Measurements from ENCODE around the gene NEK10. TPM values are rescaled to one million over a fixed set of nuclear protein-coding genes. Genes with fewer than 3 reads are reported as not detected.

NEK10 gene
- total and polyA plus RNA-seq, 9 of the 15 experiments (the other 6 are each of a cell fraction or from before 2014, with no cell fraction given): 0.07 TPM; not detected in 8

DNA sequence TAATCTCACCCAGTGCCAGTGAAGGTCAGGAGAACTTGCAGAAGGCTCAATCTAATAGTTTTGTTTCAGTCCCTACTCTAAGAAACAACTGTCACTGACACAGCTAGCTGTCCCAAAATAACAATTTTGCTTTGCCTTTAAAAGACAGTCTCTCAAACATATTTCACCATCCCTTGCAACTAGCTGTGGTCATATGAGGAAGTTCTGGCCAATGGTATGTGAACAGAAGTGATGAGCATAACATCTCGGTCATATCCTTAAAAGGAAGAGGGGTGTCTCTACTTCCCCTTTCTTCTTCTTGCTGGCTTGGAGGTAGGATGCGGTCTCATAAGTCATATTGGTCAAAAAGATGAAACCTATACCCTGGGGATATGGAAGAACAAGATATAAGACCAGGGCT lies 198.1 kb downstream of the NEK10 start (continued):
- TF ChIP-seq NFIX (CRISPR knock-in tag; IDR thresholded peaks at IDR 0.05; ENCODE audit: low read depth): no peak
- TF ChIP-seq, protein P1, sequence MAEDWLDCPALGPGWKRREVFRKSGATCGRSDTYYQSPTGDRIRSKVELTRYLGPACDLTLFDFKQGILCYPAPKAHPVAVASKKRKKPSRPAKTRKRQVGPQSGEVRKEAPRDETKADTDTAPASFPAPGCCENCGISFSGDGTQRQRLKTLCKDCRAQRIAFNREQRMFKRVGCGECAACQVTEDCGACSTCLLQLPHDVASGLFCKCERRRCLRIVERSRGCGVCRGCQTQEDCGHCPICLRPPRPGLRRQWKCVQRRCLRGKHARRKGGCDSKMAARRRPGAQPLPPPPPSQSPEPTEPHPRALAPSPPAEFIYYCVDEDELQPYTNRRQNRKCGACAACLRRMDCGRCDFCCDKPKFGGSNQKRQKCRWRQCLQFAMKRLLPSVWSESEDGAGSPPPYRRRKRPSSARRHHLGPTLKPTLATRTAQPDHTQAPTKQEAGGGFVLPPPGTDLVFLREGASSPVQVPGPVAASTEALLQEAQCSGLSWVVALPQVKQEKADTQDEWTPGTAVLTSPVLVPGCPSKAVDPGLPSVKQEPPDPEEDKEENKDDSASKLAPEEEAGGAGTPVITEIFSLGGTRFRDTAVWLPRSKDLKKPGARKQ (CRISPR knock-in tag; IDR thresholded peaks at IDR 0.05): no peak

DNA sequence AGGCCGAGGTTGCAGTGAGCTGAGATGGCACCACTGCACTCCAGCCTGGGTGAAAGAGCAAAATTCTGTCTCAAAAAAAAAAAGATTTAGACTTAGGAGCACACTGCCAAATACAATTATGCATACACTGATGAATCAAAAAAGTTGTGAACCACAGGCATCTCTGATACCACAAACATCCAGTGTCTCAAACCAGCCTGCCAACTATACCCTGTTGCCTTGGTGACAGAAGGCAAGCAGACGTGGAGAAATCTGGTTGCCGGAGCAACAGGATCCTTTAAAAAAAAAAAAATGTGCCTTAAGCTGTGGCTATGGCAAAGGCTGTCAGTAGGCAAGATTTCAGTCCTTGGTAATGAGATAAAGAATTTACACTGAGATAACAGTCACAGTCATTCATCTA lies 202.3 kb downstream of the NEK10 start:
- Histone ChIP-seq H2AFZ (ENCODE audit: low read depth, low read length) (no peak overlapping the region), H3K4me1 (replicated peaks in 1 of 2; ENCODE audit: control insufficient read depth in 2 of 2, insufficient read depth in 2 of 2, low read length in 2 of 2) (no peaks in the 10 kb centered on the region), H3K27me3 (ENCODE audit: control insufficient read depth in 2 of 2, insufficient read depth in 2 of 2, low read length in 2 of 2) (no peaks in the 10 kb centered on the region), H3K79me2 (ENCODE audit: control insufficient read depth, insufficient read depth, low read length) (no peaks in the 10 kb centered on the region), H3K4me3 (no peak overlapping the region), H3K27ac (ENCODE audit: extremely low read depth, low read depth, low read length) (no peak overlapping the region), H3K4me2 (ENCODE audit: insufficient read depth, low read length) (no peak overlapping the region), H3K9me1 (ENCODE audit: control insufficient read depth, insufficient read depth, low read length) (no peaks in the 10 kb centered on the region), H4K20me1 (replicated peaks; ENCODE audit: control insufficient read depth, insufficient read depth, low read length) (no peaks in the 10 kb centered on the region), H3K9me3 (replicated peaks; ENCODE audit: control insufficient read depth, insufficient read depth, low read depth, low read length) (no peaks in the 10 kb centered on the region; the same call in 1 of the 2 replicates), H3K9ac (ENCODE audit: insufficient read depth in 1 of 2, low read depth in 2 of 2, low read length in 2 of 2) (no peak overlapping the region), H3K36me3 (ENCODE audit: control insufficient read depth, insufficient read depth, low read length) (no peaks in the 10 kb centered on the region)
- FAIRE-seq: no peak
- ATAC-seq: no peak
- in situ Hi-C loops (cut with MboI): no loop called here
- intact Hi-C loops (cut with micrococcal nuclease): no loop called here
- ChIA-PET POLR2A (no interaction called here), CTCF (ENCODE audit: low intra/inter-chr PET ratio) (no interaction called here)
- no peak for DNase-seq (ENCODE audit: extremely low read depth in 1 of 4, low spot score in 3 of 4)
- 0% methylated on average over 3 of the region's 3 CpGs for WGBS (ENCODE audit: insufficient coverage, low coverage, missing lambda C conversion rate)
- BruUV-seq (replicated peaks): no TSS peak
- TF ChIP-seq RFX1 (IDR thresholded peaks at IDR 0.05) (0 out of 2 replicates have a peak, but pooled peaks have one; percentile 5), NFXL1 (CRISPR knock-in tag; IDR thresholded peaks at IDR 0.05) (no peak)
